Measurements from ENCODE around the gene PRIM1.

DNA sequence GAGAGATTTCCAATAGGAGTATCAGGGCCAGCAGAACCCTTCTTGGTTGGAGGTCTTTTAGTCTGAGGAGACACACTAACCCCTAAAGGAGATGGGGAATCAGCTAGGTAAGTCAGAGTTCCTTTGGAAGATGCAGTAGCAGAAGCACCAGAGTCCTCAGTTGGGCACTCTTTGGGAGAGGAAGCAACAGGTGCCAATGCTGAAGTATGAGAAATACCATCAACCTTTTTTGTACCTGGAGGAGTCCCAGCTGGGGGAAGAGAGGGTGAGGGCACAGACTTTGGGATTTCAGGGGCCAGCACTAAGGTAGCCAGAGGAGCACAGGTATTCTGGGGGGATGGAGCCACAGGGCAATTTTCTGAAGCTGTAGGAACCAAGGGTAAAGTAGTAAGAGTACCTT lies 33.1 kb downstream of the PRIM1 start:
- TF ChIP-seq SUZ12 (IDR thresholded peaks at IDR 0.05; ENCODE audit: extremely low read depth, insufficient read depth, insufficient read length) (no peak), ZNF274 (IDR thresholded peaks at IDR 0.05; ENCODE audit: low read depth, low read length) (no peak)
